ENCODE measurements around the gene AARSD1.

DNA sequence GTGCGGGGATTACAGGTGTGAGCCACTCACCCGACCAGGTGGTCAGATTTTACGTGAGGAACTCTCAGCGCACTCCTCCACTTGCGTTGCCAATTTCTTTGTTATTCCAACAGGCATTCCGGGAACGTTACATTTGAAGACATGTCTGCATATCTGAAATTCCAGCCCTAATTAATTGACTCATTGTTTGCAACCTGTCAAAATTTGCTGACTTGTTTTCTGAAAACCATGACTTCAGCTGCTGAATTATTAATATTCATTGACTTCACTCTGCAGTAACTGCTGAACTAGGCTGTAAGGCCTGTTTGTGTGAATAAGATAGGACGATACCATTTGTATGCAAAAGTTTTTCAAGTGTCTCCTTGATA is 47.0 kb downstream of the AARSD1 start:
- TF ChIP-seq POLR2A (IDR thresholded peaks at IDR 0.05) = no peak
- TF ChIP-seq, protein P1, sequence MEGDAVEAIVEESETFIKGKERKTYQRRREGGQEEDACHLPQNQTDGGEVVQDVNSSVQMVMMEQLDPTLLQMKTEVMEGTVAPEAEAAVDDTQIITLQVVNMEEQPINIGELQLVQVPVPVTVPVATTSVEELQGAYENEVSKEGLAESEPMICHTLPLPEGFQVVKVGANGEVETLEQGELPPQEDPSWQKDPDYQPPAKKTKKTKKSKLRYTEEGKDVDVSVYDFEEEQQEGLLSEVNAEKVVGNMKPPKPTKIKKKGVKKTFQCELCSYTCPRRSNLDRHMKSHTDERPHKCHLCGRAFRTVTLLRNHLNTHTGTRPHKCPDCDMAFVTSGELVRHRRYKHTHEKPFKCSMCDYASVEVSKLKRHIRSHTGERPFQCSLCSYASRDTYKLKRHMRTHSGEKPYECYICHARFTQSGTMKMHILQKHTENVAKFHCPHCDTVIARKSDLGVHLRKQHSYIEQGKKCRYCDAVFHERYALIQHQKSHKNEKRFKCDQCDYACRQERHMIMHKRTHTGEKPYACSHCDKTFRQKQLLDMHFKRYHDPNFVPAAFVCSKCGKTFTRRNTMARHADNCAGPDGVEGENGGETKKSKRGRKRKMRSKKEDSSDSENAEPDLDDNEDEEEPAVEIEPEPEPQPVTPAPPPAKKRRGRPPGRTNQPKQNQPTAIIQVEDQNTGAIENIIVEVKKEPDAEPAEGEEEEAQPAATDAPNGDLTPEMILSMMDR (IDR thresholded peaks at IDR 0.05) = no peak

Data from Peyer's patch (tissue), 4 donors.